ENCODE measurements around the gene HOXB9.

The HOXB9 gene

GRCh38 chr17:48641541-48642058, 15.4 kb upstream of the HOXB9 start:
- peaks cover 49% of the 10 kb centered on the region for H3K27me3 ChIP-seq (ENCODE audit: insufficient read depth, low read length, poor library complexity)
- H3K36me3 ChIP-seq (ENCODE audit: insufficient read depth, low read length), result no peaks in the 10 kb centered on the region
- no peaks in the 10 kb centered on the region for H3K4me1 ChIP-seq (ENCODE audit: insufficient read depth, low read length)
- no peak overlapping the region for H2AFZ ChIP-seq (ENCODE audit: low read depth, low read length)
- TF ChIP-seq CTCF (IDR thresholded peaks at IDR 0.05; ENCODE audit: borderline replicate concordance, extremely low read depth, low read length, poor library complexity, severe bottlenecking) (no peak), EZH2 (IDR thresholded peaks at IDR 0.05; ENCODE audit: borderline replicate concordance, low read depth, low read length, severe bottlenecking) (no peak)
- no peak overlapping the region for H3K9ac ChIP-seq (ENCODE audit: low read depth, low read length)
- no peaks in the 10 kb centered on the region for H3K79me2 ChIP-seq (ENCODE audit: insufficient read depth, low read length)
- no peak overlapping the region for H3K4me3 ChIP-seq (ENCODE audit: low read depth in 1 of 2, low read length in 2 of 2)
- DNase-seq (no peak), ATAC-seq (ENCODE audit: insufficient read depth, low read depth) (no peak)
- H3K4me2 ChIP-seq (ENCODE audit: insufficient read depth, low read length), result no peak overlapping the region
- no peaks in the 10 kb centered on the region for H4K20me1 ChIP-seq (ENCODE audit: insufficient read depth, low read length)
- no peaks in the 10 kb centered on the region for H3K9me3 ChIP-seq (ENCODE audit: insufficient read depth, low read length, severe bottlenecking)
- H3K27ac ChIP-seq (ENCODE audit: low read length), result no peak overlapping the region

GRCh38 chr17:48640858-48641180, 14.7 kb upstream of the HOXB9 start:
- TF ChIP-seq EZH2 (IDR thresholded peaks at IDR 0.05; ENCODE audit: borderline replicate concordance, low read depth, low read length, severe bottlenecking) (no peak), CTCF (IDR thresholded peaks at IDR 0.05; ENCODE audit: borderline replicate concordance, extremely low read depth, low read length, poor library complexity, severe bottlenecking) (no peak)
- no peak overlapping the region for H3K4me2 ChIP-seq (ENCODE audit: insufficient read depth, low read length)
- ATAC-seq (ENCODE audit: insufficient read depth, low read depth), result no peak
- H2AFZ ChIP-seq (ENCODE audit: low read depth, low read length), result no peak overlapping the region
- H3K9ac ChIP-seq (ENCODE audit: low read depth, low read length), result no peak overlapping the region
- H4K20me1 ChIP-seq (ENCODE audit: insufficient read depth, low read length), result no peaks in the 10 kb centered on the region
- no peaks in the 10 kb centered on the region for H3K79me2 ChIP-seq (ENCODE audit: insufficient read depth, low read length)
- H3K4me1 ChIP-seq (ENCODE audit: insufficient read depth, low read length), result no peaks in the 10 kb centered on the region
- DNase-seq, result no peak
- H3K36me3 ChIP-seq (ENCODE audit: insufficient read depth, low read length), result no peaks in the 10 kb centered on the region
- H3K27ac ChIP-seq (ENCODE audit: low read length), result no peak overlapping the region
- H3K4me3 ChIP-seq (ENCODE audit: low read depth in 1 of 2, low read length in 2 of 2), result no peak overlapping the region
- peaks cover 56% of the 10 kb centered on the region for H3K27me3 ChIP-seq (ENCODE audit: insufficient read depth, low read length, poor library complexity)
- no peaks in the 10 kb centered on the region for H3K9me3 ChIP-seq (ENCODE audit: insufficient read depth, low read length, severe bottlenecking)

- no peaks in the 10 kb centered on the region for H3K36me3 ChIP-seq (ENCODE audit: insufficient read depth, low read length)
- H4K20me1 ChIP-seq (ENCODE audit: insufficient read depth, low read length), result no peaks in the 10 kb centered on the region
- TF ChIP-seq EZH2 (IDR thresholded peaks at IDR 0.05; ENCODE audit: borderline replicate concordance, low read depth, low read length, severe bottlenecking) (no peak), CTCF (IDR thresholded peaks at IDR 0.05; ENCODE audit: borderline replicate concordance, extremely low read depth, low read length, poor library complexity, severe bottlenecking) (no peak)
- H3K27ac ChIP-seq (ENCODE audit: low read length), result no peak overlapping the region
- H3K27me3 ChIP-seq (ENCODE audit: insufficient read depth, low read length, poor library complexity), result peaks cover 57% of the 10 kb centered on the region
- no peaks in the 10 kb centered on the region for H3K9me3 ChIP-seq (ENCODE audit: insufficient read depth, low read length, severe bottlenecking)
- DNase-seq (no peak), ATAC-seq (ENCODE audit: insufficient read depth, low read depth) (no peak)
- H3K9ac ChIP-seq (ENCODE audit: low read depth, low read length), result no peak overlapping the region
- no peaks in the 10 kb centered on the region for H3K4me1 ChIP-seq (ENCODE audit: insufficient read depth, low read length)
- no peak overlapping the region for H3K4me3 ChIP-seq (ENCODE audit: low read depth in 1 of 2, low read length in 2 of 2)
- no peak overlapping the region for H3K4me2 ChIP-seq (ENCODE audit: insufficient read depth, low read length)
- no peak overlapping the region for H2AFZ ChIP-seq (ENCODE audit: low read depth, low read length)
- no peaks in the 10 kb centered on the region for H3K79me2 ChIP-seq (ENCODE audit: insufficient read depth, low read length)
Observed at GRCh38 chr17:48639982-48640857, 14.1 kb upstream of the HOXB9 start.
